NK-92 (cell line): ENCODE data around the gene TSSK2.
"Not testable (repeated sequence)": the region's sequence is repeated elsewhere in the genome, so short reads cannot be mapped to it uniquely, and the experiment has no call there.

Experiments
- DNase-seq: peaks from one replicate; lab custom pipeline; 2025; ENCODE audit not compliant: unreplicated experiment; lab: John Stamatoyannopoulos, UW

Gene TSSK2

GRCh38 chr22:19130959-19131684, at the start of gene TSSK2:
TSS of gene TSSK2 (plus strand) at chr22:19131308. CDS start at chr22:19131400, 92 bp downstream.
- no peak for DNase-seq

- no peak for DNase-seq
Observed at GRCh38 chr22:19081351-19081750, 49.8 kb upstream of the TSSK2 start.

GRCh38 chr22:19082101-19082500, 49.0 kb upstream of the TSSK2 start:
- DNase-seq: no peak

GRCh38 chr22:19082793-19083192, 48.3 kb upstream of the TSSK2 start:
- DNase-seq: no peak

- not testable (repeated sequence) for DNase-seq
Observed at GRCh38 chr22:19084126-19084525, 47.0 kb upstream of the TSSK2 start.

GRCh38 chr22:19084586-19084985, 46.5 kb upstream of the TSSK2 start:
- DNase-seq: not testable (repeated sequence)

- DNase-seq: no peak
Observed at GRCh38 chr22:19085233-19085718, 45.8 kb upstream of the TSSK2 start.

GRCh38 chr22:19086417-19086816, 44.7 kb upstream of the TSSK2 start:
- DNase-seq: no peak

- no peak for DNase-seq
Observed at GRCh38 chr22:19086896-19087295, 44.2 kb upstream of the TSSK2 start.

GRCh38 chr22:19088866-19089595, 42.1 kb upstream of the TSSK2 start:
- DNase-seq: no peak

GRCh38 chr22:19090183-19090582, 40.9 kb upstream of the TSSK2 start:
- no peak for DNase-seq

- no peak for DNase-seq
Observed at GRCh38 chr22:19090586-19091127, 40.5 kb upstream of the TSSK2 start.

- no peak for DNase-seq
Observed at GRCh38 chr22:19092725-19093124, 38.4 kb upstream of the TSSK2 start.

GRCh38 chr22:19094393-19094997, 36.6 kb upstream of the TSSK2 start:
- DNase-seq: no peak

GRCh38 chr22:19096555-19096954, 34.6 kb upstream of the TSSK2 start:
- no peak for DNase-seq

- DNase-seq: no peak
Observed at GRCh38 chr22:19097518-19097917, 33.6 kb upstream of the TSSK2 start.

GRCh38 chr22:19098157-19098556, 33.0 kb upstream of the TSSK2 start:
- no peak for DNase-seq

- DNase-seq: no peak
Observed at GRCh38 chr22:19103880-19104821, 27.0 kb upstream of the TSSK2 start.

GRCh38 chr22:19105456-19105855, 25.7 kb upstream of the TSSK2 start:
- no peak for DNase-seq
